H1 (cell line): Measurements from ENCODE around the gene IL17RD. TPM values are rescaled to one million over a fixed set of nuclear protein-coding genes. Genes with fewer than 3 reads are reported as not detected.

Source experiments
- CTCF ChIA-PET: fragments of 300-600 bp; sonication (Branson Sonifier 250); formaldehyde crosslinking; loops from one replicate; lab custom pipeline; 2021; ENCODE audit not compliant: partially characterized antibody; lab: Charles Lee
- POLR2A ChIA-PET: fragments of 300-600 bp; sonication (Branson Sonifier 250); formaldehyde crosslinking; loops from one replicate; lab custom pipeline; 2021; ENCODE audit warnings: inconsistent platforms; ENCODE audit not compliant: partially characterized antibody; lab: Charles Lee
- DNase-seq, 2 experiments: peaks; one replicate each; pipeline versions ENCODE4 v3.0.0 to v3.0.0-alpha.2; 2010 to 2022; ENCODE audit warnings: low spot score in 2 of 2, low read depth in 1 of 2, mixed read lengths in 1 of 2
- FAIRE-seq: peaks from 2 replicates; lab custom pipeline; 2011; peaks lifted over from hg19 to GRCh38; lab: Jason Lieb, UNC
- H2AFZ ChIP-seq: 2 replicates; pipeline ENCODE4 v1.8.1; 2012; ENCODE audit warnings: low read length, inconsistent platforms
- H2AK5ac ChIP-seq: 2 replicates; pipeline ENCODE4 v1.6.1; 2013; ENCODE audit warnings: low read depth, low read length
- H2BK120ac ChIP-seq: replicated peaks from 2 replicates; pipeline ENCODE3; 2013; ENCODE audit warnings: low read depth, low read length, inconsistent platforms
- H2BK12ac ChIP-seq: 2 replicates; pipeline ENCODE4 v1.6.1; 2013; ENCODE audit warnings: low read depth, low read length
- H2BK15ac ChIP-seq: 2 replicates; pipeline ENCODE4 v1.6.1; 2013; ENCODE audit warnings: low read length
- H2BK20ac ChIP-seq: 2 replicates; pipeline ENCODE4 v1.6.1; 2013; ENCODE audit warnings: low read length
- H2BK5ac ChIP-seq: 2 replicates; pipeline ENCODE4 v1.6.1; 2013; ENCODE audit warnings: low read depth, low read length
- H3K14ac ChIP-seq: 2 replicates; pipeline ENCODE4 v1.6.1; 2013; ENCODE audit warnings: inconsistent platforms; ENCODE audit not compliant: insufficient read length
- H3K18ac ChIP-seq: 2 replicates; pipeline ENCODE4 v1.6.1; 2013; ENCODE audit warnings: low read length; ENCODE audit errors: extremely low read depth
- H3K23ac ChIP-seq: 2 replicates; pipeline ENCODE4 v1.6.1; 2013; ENCODE audit warnings: inconsistent platforms; ENCODE audit not compliant: insufficient read length
- H3K23me2 ChIP-seq: 2 replicates; pipeline ENCODE4 v1.6.1; 2013; ENCODE audit warnings: low read depth, low read length
- H3K27ac ChIP-seq: 2 replicates; pipeline ENCODE4 v1.6.1; 2011; ENCODE audit warnings: low read depth, low read length, inconsistent platforms
- H3K27me3 ChIP-seq, 4 experiments: replicated peaks in 1 of 4; 1 replicate in 1 of 4; 2 replicates in 3 of 4; pipeline versions ENCODE4 v1.6.1 to v1.8.1; 2011 to 2013; ENCODE audit warnings: low read length in 3 of 4, mild to moderate bottlenecking in 3 of 4, inconsistent platforms in 2 of 4, mixed read lengths in 2 of 4, moderate library complexity in 1 of 4; ENCODE audit not compliant: control insufficient read depth in 3 of 4, insufficient read depth in 3 of 4; ENCODE audit errors: extremely low read depth in 1 of 4
- H3K36me3 ChIP-seq, 4 experiments: 2 replicates each; pipeline versions ENCODE4 v1.6.1 to v1.8.1; 2011 to 2013; ENCODE audit warnings: mild to moderate bottlenecking in 4 of 4, low read length in 3 of 4, moderate library complexity in 2 of 4, control low read depth in 1 of 4, inconsistent platforms in 1 of 4; ENCODE audit not compliant: insufficient read depth in 4 of 4, control insufficient read depth in 2 of 4
- H3K4ac ChIP-seq: replicated peaks from 2 replicates; pipeline ENCODE3; 2013; ENCODE audit warnings: low read length, low read depth, mixed read lengths, inconsistent platforms; ENCODE audit not compliant: insufficient read length
- H3K4me1 ChIP-seq, 4 experiments: replicated peaks in 1 of 4; 1 replicate in 1 of 4; 2 replicates in 3 of 4; pipeline versions ENCODE4 v1.6.1 to v1.8.1; 2011 to 2013; ENCODE audit warnings: low read length in 3 of 4, inconsistent platforms in 2 of 4, mixed read lengths in 1 of 4; ENCODE audit not compliant: insufficient read depth in 4 of 4, control insufficient read depth in 3 of 4
- H3K4me2 ChIP-seq, 2 experiments: 2 replicates each; pipeline versions ENCODE4 v1.6.1 to v1.8.1; 2011 to 2013; ENCODE audit warnings: low read depth in 2 of 2, low read length in 2 of 2, control low read depth in 1 of 2, inconsistent platforms in 1 of 2, mild to moderate bottlenecking in 1 of 2; ENCODE audit not compliant: insufficient read depth in 1 of 2
- H3K4me3 ChIP-seq, 4 experiments: fragments of 200-600, 300-600 bp in 1 of 4; sonication (generic), shearing (Covaris generic), sonication (Bioruptor Twin) in 1 of 4; 2 replicates each; pipeline versions ENCODE4 v1.5.1 to v1.8.1; 2011 to 2016; ENCODE audit warnings: low read length in 4 of 4, low read depth in 3 of 4, control low read depth in 2 of 4, inconsistent platforms in 2 of 4, mild to moderate bottlenecking in 2 of 4, mixed read lengths in 1 of 4, moderate library complexity in 1 of 4; ENCODE audit not compliant: insufficient read depth in 2 of 4; ENCODE audit errors: extremely low read depth in 1 of 4
- H3K56ac ChIP-seq: replicated peaks from 2 replicates; pipeline ENCODE3; 2013; ENCODE audit warnings: low read depth, mild to moderate bottlenecking, mixed read lengths, low read length, inconsistent platforms; ENCODE audit not compliant: insufficient read length
- H3K79me1 ChIP-seq: 2 replicates; pipeline ENCODE4 v1.6.1; 2013; ENCODE audit warnings: low read depth, low read length, control low read depth
- H3K79me2 ChIP-seq, 2 experiments: 2 replicates each; pipeline versions ENCODE4 v1.6.1 to v1.8.1; 2012 to 2013; ENCODE audit warnings: low read length in 2 of 2, mild to moderate bottlenecking in 2 of 2, inconsistent platforms in 1 of 2; ENCODE audit not compliant: insufficient read depth in 2 of 2, control insufficient read depth in 1 of 2
- H3K9ac ChIP-seq, 4 experiments: replicated peaks in 1 of 4; 1 replicate in 1 of 4; 2 replicates in 3 of 4; pipeline versions ENCODE4 v1.6.1 to v1.8.1; 2011 to 2013; ENCODE audit warnings: low read depth in 3 of 4, low read length in 3 of 4, control low read depth in 2 of 4, mild to moderate bottlenecking in 2 of 4, moderate library complexity in 2 of 4, inconsistent platforms in 1 of 4; ENCODE audit errors: extremely low read depth in 1 of 4
- H3K9me3 ChIP-seq, 2 experiments: 2 replicates each; pipeline versions ENCODE4 v1.6.1 to v1.8.1; 2012 to 2013; ENCODE audit warnings: mild to moderate bottlenecking in 2 of 2, moderate library complexity in 2 of 2, control low read depth in 1 of 2, inconsistent platforms in 1 of 2, low read depth in 1 of 2, low read length in 1 of 2, mixed read lengths in 1 of 2; ENCODE audit not compliant: insufficient read depth in 2 of 2
- H4K20me1 ChIP-seq, 2 experiments: replicated peaks in 1 of 2; 2 replicates each; pipeline versions ENCODE3 to v1.8.1; 2011 to 2013; ENCODE audit warnings: inconsistent platforms in 2 of 2, low read length in 2 of 2, mild to moderate bottlenecking in 1 of 2; ENCODE audit not compliant: insufficient read depth in 2 of 2, control insufficient read depth in 1 of 2
- H4K5ac ChIP-seq: 2 replicates; pipeline ENCODE4 v1.6.1; 2013; ENCODE audit warnings: low read length, low read depth, mixed read lengths, inconsistent platforms; ENCODE audit not compliant: insufficient read length
- H4K8ac ChIP-seq: 2 replicates; pipeline ENCODE4 v1.8.0; 2013; ENCODE audit warnings: mild to moderate bottlenecking, moderate library complexity, low read length, inconsistent platforms; ENCODE audit not compliant: insufficient read depth; ENCODE audit errors: extremely low read depth
- H4K91ac ChIP-seq: replicated peaks from 2 replicates; pipeline ENCODE3; 2013; ENCODE audit warnings: low read length, mixed read lengths, inconsistent platforms; ENCODE audit not compliant: insufficient read length
- CEBPB ChIP-seq: IDR thresholded peaks from 2 replicates; pipeline ENCODE4 v1.6.1; 2012; ENCODE audit warnings: low read depth, low read length
- CTCF ChIP-seq, 3 experiments: IDR thresholded peaks; 1 replicate in 2 of 3; 2 replicates in 1 of 3; pipeline versions ENCODE4 v1.5.1 to v1.6.1; 2011; ENCODE audit warnings: low read length in 3 of 3, mild to moderate bottlenecking in 3 of 3, inconsistent platforms in 2 of 3, low read depth in 1 of 3, moderate library complexity in 1 of 3; ENCODE audit not compliant: insufficient read depth in 1 of 3; ENCODE audit errors: control extremely low read depth in 1 of 3
- EGR1 ChIP-seq: IDR thresholded peaks from 2 replicates; pipeline ENCODE4 v1.6.1; 2011; ENCODE audit warnings: low read depth, low read length, borderline replicate concordance
- EP300 ChIP-seq, 2 experiments: IDR thresholded peaks; 1 replicate in 1 of 2; 2 replicates in 1 of 2; pipeline ENCODE4 v1.6.1; 2011 to 2012; ENCODE audit warnings: low read depth in 2 of 2, low read length in 2 of 2, mild to moderate bottlenecking in 2 of 2, borderline replicate concordance in 1 of 2, inconsistent platforms in 1 of 2, moderate library complexity in 1 of 2
- GABPA ChIP-seq: IDR thresholded peaks from 2 replicates; pipeline ENCODE4 v1.6.1; 2011; ENCODE audit warnings: mild to moderate bottlenecking, low read length, moderate library complexity, borderline replicate concordance; ENCODE audit not compliant: insufficient read depth
- HDAC2 ChIP-seq, 2 experiments: fragments of 300-600 bp in 1 of 2; sonication (generic) in 1 of 2; IDR thresholded peaks; 2 replicates each; pipeline ENCODE4 v1.6.1; 2011 to 2012; ENCODE audit warnings: low read depth in 2 of 2, low read length in 2 of 2, mild to moderate bottlenecking in 2 of 2, moderate library complexity in 2 of 2, borderline replicate concordance in 1 of 2, inconsistent platforms in 1 of 2
- JUND ChIP-seq: IDR thresholded peaks from 2 replicates; pipeline ENCODE4 v1.6.1; 2011; ENCODE audit warnings: mild to moderate bottlenecking, improper control_type of control experiment, low read length
- NRF1 ChIP-seq: IDR thresholded peaks from 2 replicates; pipeline ENCODE4 v1.6.1; 2011; ENCODE audit warnings: mild to moderate bottlenecking, low read depth, low read length, improper control_type of control experiment
- RFX5 ChIP-seq: IDR thresholded peaks from 2 replicates; pipeline ENCODE4 v1.6.1; 2011; ENCODE audit warnings: low read depth, low read length, improper control_type of control experiment, borderline replicate concordance
- SP2 ChIP-seq: IDR thresholded peaks from 2 replicates; pipeline ENCODE4 v1.6.1; 2012; ENCODE audit warnings: mild to moderate bottlenecking, low read length, inconsistent platforms
- SP4 ChIP-seq: IDR thresholded peaks from 2 replicates; pipeline ENCODE4 v1.6.1; 2012; ENCODE audit warnings: low read length, inconsistent platforms
- WGBS, 2 experiments: shearing (Covaris generic) in 1 of 2; methylation state at CpG; one replicate each; pipeline versions ENCODE4 v1.1.6 to v1.1.7; 2013 to 2015; ENCODE audit warnings: low lambda C conversion rate in 2 of 2, mixed read lengths in 2 of 2, inconsistent platforms in 1 of 2, low coverage in 1 of 2, missing lambda C conversion rate in 1 of 2; ENCODE audit not compliant: insufficient replicate concordance in 2 of 2, insufficient coverage in 1 of 2, insufficient read length in 1 of 2; ENCODE audit errors: extremely low coverage in 1 of 2, missing lambda C conversion rate in 1 of 2; 5-methylcytosine and 5-hydroxymethylcytosine counted together
- polyA plus RNA-seq, 7 experiments: library from polyadenylated mRNA; depleted of rRNA in 3 of 7; stranded (reverse) in 5 of 7; unstranded in 2 of 7; fragments of >200 nt in 5 of 7; fragments of 200-250 nt in 2 of 7; gene quantifications; 1 replicate in 5 of 7; 2 replicates in 1 of 7; 4 replicates in 1 of 7; pipeline versions ENCODE4 v1.2.1 to v1.2.3, GENCODE V29; 2011 to 2013; ENCODE audit warnings: missing spikeins in 2 of 7, mixed read lengths in 2 of 7
- total RNA-seq: library from RNA; stranded (reverse); fragmentation: NEBNext Ultra II Directional; extraction: Animal tissue kit (Norgen Biotek cat#: 25700); gene quantifications from 2 replicates; pipeline ENCODE4 v1.2.1, GENCODE V29; 2021

IL17RD gene
- total and polyA plus RNA-seq, 2 of the 8 experiments (the other 6 are each of a cell fraction or from before 2014, with no cell fraction given): 10.9 to 48.9 TPM

- H2BK120ac ChIP-seq: no peak overlapping the region
- no peak overlapping the region for H3K27ac ChIP-seq
- H3K27me3 ChIP-seq: no peaks in the 10 kb centered on the region; a peak in 1 of 7 replicates
- no peak overlapping the region for H3K4me2 ChIP-seq
- FAIRE-seq (no peak), DNase-seq (no peak)
- H4K20me1 ChIP-seq: no peaks in the 10 kb centered on the region
- peaks cover 0 to 17% of the 10 kb centered on the region in 2 experiments; a peak in 2 of 4 replicates for H3K79me2 ChIP-seq
- H3K23me2 ChIP-seq: peaks cover 1% of the 10 kb centered on the region; the same call in 1 of the 2 replicates
- no peak overlapping the region for H2AK5ac ChIP-seq
- no peak overlapping the region for H3K4me3 ChIP-seq
- H2BK5ac ChIP-seq: no peak overlapping the region
- H2BK20ac ChIP-seq: no peak overlapping the region
- H4K5ac ChIP-seq: no peak overlapping the region
- peaks cover 0 to 1% (median under 1%) of the 10 kb centered on the region in 4 experiments; a peak in 3 of 7 replicates for H3K4me1 ChIP-seq
- H3K9ac ChIP-seq: no peak overlapping the region
- no peak overlapping the region for H4K91ac ChIP-seq
- WGBS, 2 experiments: 92% methylated on average over 4 of the region's 4 CpGs; no CpG with 5 or more reads in 1 of the 2 experiments
- no peak overlapping the region for H3K56ac ChIP-seq
- no peak overlapping the region for H2BK15ac ChIP-seq
- H3K36me3 ChIP-seq: no peaks in the 10 kb centered on the region; a peak in 1 of 8 replicates
- H4K8ac ChIP-seq: no peak overlapping the region
- peak overlapping the region; percentile 58; the same call in 1 of the 2 replicates for H2AFZ ChIP-seq
- no peaks in the 10 kb centered on the region for H3K79me1 ChIP-seq
- no peak overlapping the region for H3K18ac ChIP-seq
- ChIA-PET POLR2A (interaction anchor here (0.9 to 1.5 kb wide), 2 partner anchors 30 to 64 kb away, joined by 3 read pairs; no protein-coding TSS in a partner anchor), CTCF (interaction anchor here (0.9 to 6.5 kb wide), 5 partner anchors 10 to 39 kb away, joined by 3 to 34 read pairs (median 9); no protein-coding TSS in a partner anchor)
- H3K4ac ChIP-seq: peak overlapping the region; percentile 57
- no peak overlapping the region for H3K23ac ChIP-seq
- H2BK12ac ChIP-seq: 0 out of 2 replicates have a peak overlapping the region, but pooled peaks have one; percentile 55
- no peaks in the 10 kb centered on the region for H3K9me3 ChIP-seq
- no peak overlapping the region for H3K14ac ChIP-seq
- TF ChIP-seq NRF1: no peak
- no peak for TF ChIP-seq RFX5
- no peak for TF ChIP-seq EGR1
- TF ChIP-seq SP4: no peak
- no peak for TF ChIP-seq CEBPB
- TF ChIP-seq CTCF (IDR thresholded peaks at IDR 0.05; ENCODE audit: control extremely low read depth in 1 of 3, insufficient read depth in 1 of 3, low read depth in 1 of 3, low read length in 3 of 3): no peak
- no peak for TF ChIP-seq EP300 (IDR thresholded peaks at IDR 0.05; ENCODE audit: borderline replicate concordance in 1 of 2, low read depth in 2 of 2, low read length in 2 of 2)
- no peak for TF ChIP-seq SP2
- TF ChIP-seq HDAC2 (IDR thresholded peaks at IDR 0.05; ENCODE audit: borderline replicate concordance in 1 of 2, low read depth in 2 of 2, low read length in 2 of 2): no peak
- TF ChIP-seq JUND: no peak
- no peak for TF ChIP-seq GABPA
Measured at GRCh38 chr3:57194641-57195040, 29.5 kb upstream of the IL17RD start.
